Right cardiac atrium (tissue), 5 donors: Measurements from ENCODE around the gene SCP2D1. TPM values are rescaled to one million over a fixed set of nuclear protein-coding genes. Genes with fewer than 3 reads are reported as not detected.
"Not testable (repeated sequence)": the region's sequence is repeated elsewhere in the genome, so short reads cannot be mapped to it uniquely, and the experiment has no call there.

Source experiments
- ATAC-seq, 2 donors: fragments of 200-7000 bp; cut with Tn5 transposase; one replicate each; pipeline versions ENCODE4 v1.8.0 to v1.9.1; 2020; ENCODE audit warnings: moderate library complexity in 2 of 2, mild to moderate bottlenecking in 1 of 2
- DNase-seq, 3 donors: peaks; one replicate each; pipeline ENCODE4 v3.0.0-alpha.2; 2020
- H3K27ac ChIP-seq: one replicate; pipeline ENCODE4 v1.5.1; 2013; ENCODE audit warnings: mild to moderate bottlenecking, low read length, control low read depth, moderate library complexity
- H3K27me3 ChIP-seq: one replicate; pipeline ENCODE4 v1.6.1; 2013; ENCODE audit not compliant: control insufficient read depth, insufficient read depth
- H3K4me1 ChIP-seq: one replicate; pipeline ENCODE4 v1.6.1; 2013; ENCODE audit warnings: low read length; ENCODE audit not compliant: control insufficient read depth, insufficient read depth
- H3K4me3 ChIP-seq: one replicate; pipeline ENCODE4 v1.5.1; 2013; ENCODE audit warnings: low read length, control low read depth
- H3K9me3 ChIP-seq: one replicate; pipeline ENCODE4 v1.6.1; 2013; ENCODE audit warnings: low read length; ENCODE audit not compliant: control insufficient read depth
- WGBS: extraction: QIAGEN DNeasy Blood & Tissue Kit; methylation state at CpG from one replicate; pipeline ENCODE4 v1.1.7; 2013; 5-methylcytosine and 5-hydroxymethylcytosine counted together
- intact Hi-C, 4 donors: fragments of 100-400 bp; cut with DNase I; formaldehyde crosslinking; loops; one replicate each; pipeline versions ENCODE4 v1.11.0 to v1.14.0; 2022 to 2023
- long read RNA-seq, 4 donors: library from polyadenylated mRNA; unstranded; transcript quantifications; one replicate each; pipeline ENCODE4 v2.0.0, GENCODE V29; 2020 to 2021
- polyA plus RNA-seq: library from polyadenylated mRNA; stranded (reverse); fragments of 200-250 nt; gene quantifications from one replicate; pipeline ENCODE4 v1.2.3, GENCODE V29; 2013
- total RNA-seq, 4 donors: library from RNA; stranded (reverse); fragmentation: NEBNext Ultra II Directional; extraction: Animal tissue kit (Norgen Biotek cat#: 25700); gene quantifications; one replicate each; pipeline ENCODE4 v1.2.1, GENCODE V29; 2021
- donor health status: healthy with polysubstance abuse.
- donor health status: DM: no; HTN: yes; CAD: no.
- donor health status: DM: no; HTN: no; CAD: no.
- donor health status: DM: no; HTN: yes; CAD: no; lungs with severe emphysema.
- donor health status: DM: yes; HTN: yes; CAD: no.

The SCP2D1 gene
- total RNA-seq (not detected), polyA plus RNA-seq (not detected)
- long read RNA-seq, donor 1: 0 reads
- long read RNA-seq, donor 2: 0 reads
- long read RNA-seq, donor 3: 0 reads
- long read RNA-seq, donor 4: 0 reads

DNA sequence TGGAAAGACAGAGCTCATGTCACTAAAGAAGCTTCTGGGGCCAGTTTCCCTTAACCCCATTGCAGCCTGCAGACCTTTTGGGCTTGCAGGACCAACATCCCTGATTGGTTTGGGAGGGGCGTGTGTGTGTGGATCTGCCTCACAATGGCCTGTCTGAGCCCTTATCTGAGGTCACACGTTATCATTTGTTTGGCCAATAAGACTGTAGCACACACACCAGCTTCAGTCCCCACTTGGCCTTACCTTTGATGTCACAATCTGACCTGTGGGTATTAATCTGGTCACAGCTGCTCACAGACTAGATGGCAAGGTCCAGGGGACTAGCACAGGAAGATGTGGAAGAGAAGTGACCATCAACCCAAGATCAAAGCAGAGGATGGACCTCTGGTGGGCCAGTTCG, at the start of gene SCP2D1:
Gene SCP2D1 (plus strand): TSS at position 301 of the 400 bp plus-strand sequence. CDS start 33 bp downstream, at position 334.
- H3K9me3 ChIP-seq: no peaks in the 10 kb centered on the region
- no peak within 1 kb of the TSS for H3K4me3 ChIP-seq
- 39% methylated on average over 3 of the region's 3 CpGs for WGBS
- ATAC-seq: no peak
- no peak within 1 kb of the TSS for H3K27ac ChIP-seq
- intact Hi-C loops: no loop called here
- no peaks in the 10 kb centered on the region for H3K4me1 ChIP-seq
- no peak for DNase-seq
- no peaks in the 10 kb centered on the region for H3K27me3 ChIP-seq

- WGBS: 55% methylated on average over 5 of the region's 5 CpGs
- Histone ChIP-seq H3K4me3 (no peak overlapping the region), H3K9me3 (no peaks in the 10 kb centered on the region), H3K27me3 (no peaks in the 10 kb centered on the region), H3K27ac (no peak overlapping the region), H3K4me1 (no peaks in the 10 kb centered on the region)
- ATAC-seq (no peak), DNase-seq (no peak)
- intact Hi-C loops: no loop called here
These were observed 45.9 kb upstream of the SCP2D1 start for GRCh38 chr20:18767676-18768075.

GRCh38 chr20:18773566-18773965, 40.0 kb upstream of the SCP2D1 start:
- no peak overlapping the region for H3K27ac ChIP-seq
- intact Hi-C loops: no loop called here
- no peaks in the 10 kb centered on the region for H3K9me3 ChIP-seq
- WGBS: 83% methylated on average over 1 of the region's 1 CpG
- H3K27me3 ChIP-seq: no peaks in the 10 kb centered on the region
- no peak for ATAC-seq
- H3K4me1 ChIP-seq: no peaks in the 10 kb centered on the region
- H3K4me3 ChIP-seq: no peak overlapping the region
- DNase-seq: no peak

DNA sequence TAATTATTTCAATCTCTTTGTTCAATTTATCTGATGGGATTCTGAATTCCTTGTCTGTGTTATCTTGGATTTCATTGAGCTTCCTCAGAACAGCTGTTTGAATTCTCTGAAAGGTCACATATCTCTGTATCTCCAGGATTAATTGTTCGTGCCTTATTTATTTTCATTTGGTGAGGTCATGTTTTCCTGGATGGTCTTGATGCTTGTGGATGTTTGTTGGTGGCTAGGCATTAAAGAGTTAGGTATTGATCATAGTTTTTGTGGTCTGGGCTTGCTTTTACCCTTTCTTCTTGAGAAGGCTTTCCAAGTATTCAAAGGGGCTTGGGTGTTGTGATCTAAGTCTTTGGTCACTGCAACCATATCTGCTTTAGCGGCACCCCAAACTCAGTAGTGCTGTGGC, 39.4 kb upstream of the SCP2D1 start:
- DNase-seq (no peak), ATAC-seq (no peak)
- 71% methylated on average over 2 of the region's 2 CpGs for WGBS
- Histone ChIP-seq H3K9me3 (no peaks in the 10 kb centered on the region), H3K4me1 (no peaks in the 10 kb centered on the region), H3K27me3 (no peaks in the 10 kb centered on the region), H3K4me3 (no peak overlapping the region), H3K27ac (no peak overlapping the region)
- intact Hi-C loops: no loop called here

- Histone ChIP-seq H3K9me3 (no peaks in the 10 kb centered on the region), H3K4me1 (no peaks in the 10 kb centered on the region), H3K4me3 (no peak overlapping the region), H3K27me3 (no peaks in the 10 kb centered on the region), H3K27ac (no peak overlapping the region)
- intact Hi-C loops: no loop called here
- ATAC-seq (no peak), DNase-seq (no peak)
- 82% methylated on average over 5 of the region's 5 CpGs for WGBS
These were observed 38.0 kb upstream of the SCP2D1 start for GRCh38 chr20:18775633-18776032.

GRCh38 chr20:18778690-18779392, 34.7 kb upstream of the SCP2D1 start:
- H3K4me1 ChIP-seq: no peaks in the 10 kb centered on the region
- 52% methylated on average over 10 of the region's 10 CpGs for WGBS
- H3K4me3 ChIP-seq: no peak overlapping the region
- H3K9me3 ChIP-seq: no peaks in the 10 kb centered on the region
- no peak for ATAC-seq
- intact Hi-C loops: no loop called here
- no peak for DNase-seq
- no peaks in the 10 kb centered on the region for H3K27me3 ChIP-seq
- H3K27ac ChIP-seq: no peak overlapping the region

GRCh38 chr20:18780385-18781130, 33.0 kb upstream of the SCP2D1 start:
- ATAC-seq (no peak), DNase-seq (no peak)
- Histone ChIP-seq H3K4me3 (no peak overlapping the region), H3K27me3 (no peaks in the 10 kb centered on the region), H3K4me1 (no peaks in the 10 kb centered on the region), H3K9me3 (no peaks in the 10 kb centered on the region), H3K27ac (no peak overlapping the region)
- intact Hi-C loops: no loop called here
- WGBS: 89% methylated on average over 9 of the region's 9 CpGs

GRCh38 chr20:18781509-18781908, 32.1 kb upstream of the SCP2D1 start:
- 71% methylated on average over 3 of the region's 3 CpGs for WGBS
- DNase-seq (no peak), ATAC-seq (no peak)
- Histone ChIP-seq H3K27me3 (no peaks in the 10 kb centered on the region), H3K4me1 (no peaks in the 10 kb centered on the region), H3K9me3 (no peaks in the 10 kb centered on the region), H3K27ac (no peak overlapping the region), H3K4me3 (no peak overlapping the region)
- intact Hi-C loops: no loop called here

GRCh38 chr20:18783385-18783959, 30.1 kb upstream of the SCP2D1 start:
- intact Hi-C loops: no loop called here
- no peaks in the 10 kb centered on the region for H3K4me1 ChIP-seq
- H3K27ac ChIP-seq: no peak overlapping the region
- 60% methylated on average over 5 of the region's 5 CpGs for WGBS
- H3K27me3 ChIP-seq: no peaks in the 10 kb centered on the region
- DNase-seq (no peak), ATAC-seq (no peak)
- no peak overlapping the region for H3K4me3 ChIP-seq
- no peaks in the 10 kb centered on the region for H3K9me3 ChIP-seq

- H3K9me3 ChIP-seq, DNase-seq, H3K27ac ChIP-seq, H3K4me3 ChIP-seq, intact Hi-C loops, H3K27me3 ChIP-seq, H3K4me1 ChIP-seq, ATAC-seq: not testable (repeated sequence)
- WGBS: 75% methylated on average over 2 of the region's 2 CpGs
These were observed 26.5 kb upstream of the SCP2D1 start for GRCh38 chr20:18787046-18787445.

DNA sequence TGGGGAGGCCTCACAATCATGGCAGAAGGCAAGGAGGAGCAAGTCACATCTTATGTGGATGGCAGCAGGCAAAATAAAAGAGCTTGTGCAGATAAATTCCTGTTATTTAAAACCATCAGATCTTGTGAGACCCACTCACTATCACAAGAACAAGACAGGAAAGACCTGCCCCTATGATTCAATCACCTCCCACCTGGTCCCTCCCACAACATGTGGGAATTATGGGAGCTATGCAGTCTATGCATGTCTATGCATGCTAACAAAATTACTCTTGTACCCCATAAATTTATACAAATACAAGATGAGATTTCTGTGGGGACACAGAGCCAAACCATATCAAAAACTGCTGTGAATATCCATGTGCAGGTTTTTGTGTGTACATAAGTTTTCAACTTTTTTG, 25.6 kb upstream of the SCP2D1 start:
- Histone ChIP-seq H3K27me3 (no peaks in the 10 kb centered on the region), H3K9me3 (no peaks in the 10 kb centered on the region), H3K4me3 (no peak overlapping the region), H3K27ac (no peak overlapping the region), H3K4me1 (no peaks in the 10 kb centered on the region)
- ATAC-seq (no peak), DNase-seq (no peak)
- intact Hi-C loops: no loop called here
